SK-N-MC (cell line): Measurements from ENCODE around the gene PDZRN3.

Source experiments
- EZH2 ChIP-seq: fragments of 200-600 bp; sonication (generic); IDR thresholded peaks from one replicate; pipeline ENCODE4 v1.6.1; 2017; ENCODE audit warnings: antibody characterized with exemption
- POLR2AphosphoS5 ChIP-seq: IDR thresholded peaks from 2 replicates; pipeline ENCODE4 v1.6.1; 2012; ENCODE audit warnings: mild to moderate bottlenecking, low read depth, low read length, borderline replicate concordance

DNA sequence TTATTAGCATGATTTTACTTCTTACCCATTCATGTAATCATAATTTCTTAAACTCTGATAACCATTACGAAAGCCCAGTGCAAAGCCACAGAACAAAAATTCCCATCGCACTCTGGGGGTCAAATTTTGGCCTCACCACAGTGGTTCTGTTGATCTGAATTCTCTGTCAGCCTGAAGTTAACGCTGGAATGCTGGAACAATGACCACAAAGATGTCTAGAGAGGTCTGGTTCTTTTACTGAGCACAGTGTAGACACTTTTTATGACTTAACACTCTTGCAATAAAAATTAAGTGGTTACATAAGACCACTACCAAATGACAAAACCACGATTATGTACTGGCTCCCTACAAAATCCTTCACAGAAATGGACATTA, 94.7 kb downstream of the PDZRN3 start:
- TF ChIP-seq EZH2, result no peak
- no peak for TF ChIP-seq POLR2AphosphoS5
